Measurements from ENCODE around the gene PLLP. TPM values are rescaled to one million over a fixed set of nuclear protein-coding genes. Genes with fewer than 3 reads are reported as not detected.

PLLP gene, protein sequence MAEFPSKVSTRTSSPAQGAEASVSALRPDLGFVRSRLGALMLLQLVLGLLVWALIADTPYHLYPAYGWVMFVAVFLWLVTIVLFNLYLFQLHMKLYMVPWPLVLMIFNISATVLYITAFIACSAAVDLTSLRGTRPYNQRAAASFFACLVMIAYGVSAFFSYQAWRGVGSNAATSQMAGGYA
- total RNA-seq, result 8.4 and 10.1 TPM in 2 replicates

GRCh38 chr16:57284209-57284951 lies at the start of gene PLLP:
TSS of gene PLLP (minus strand) at chr16:57284672. CDS start at chr16:57284540, 132 bp downstream.

DNA sequence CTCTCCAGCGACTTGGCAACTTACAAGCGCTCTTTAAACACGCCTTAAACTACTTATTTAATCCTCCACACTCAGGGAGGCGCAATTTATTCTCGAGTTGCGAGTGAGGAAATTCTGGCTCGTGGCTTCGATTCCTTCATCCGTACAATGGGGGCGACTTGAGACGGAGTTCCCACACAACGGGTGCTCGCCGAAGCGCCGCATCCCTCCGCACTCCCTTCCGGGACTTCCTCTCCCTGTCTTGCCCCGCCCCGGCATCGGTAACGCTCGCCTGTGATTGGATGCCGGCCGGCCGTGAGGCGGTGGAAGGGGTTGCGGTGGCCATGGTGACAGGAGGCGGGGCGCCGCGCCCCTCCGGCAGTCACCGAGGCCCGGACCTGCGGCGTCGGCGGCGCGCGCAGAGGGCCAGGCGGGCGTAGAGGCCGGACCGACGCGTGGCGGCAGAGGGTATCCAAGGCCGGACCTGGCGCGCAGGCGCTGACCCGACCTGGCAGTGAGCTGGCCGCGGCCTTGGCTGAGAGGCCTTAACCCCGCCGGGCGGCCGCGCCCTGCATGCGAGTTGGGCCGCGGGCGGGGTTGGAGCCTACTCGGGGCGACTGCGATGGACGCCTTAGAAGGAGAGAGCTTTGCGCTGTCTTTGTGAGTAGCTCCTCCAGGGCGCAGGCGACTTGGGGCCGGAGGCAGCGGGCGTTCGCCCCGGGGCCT lies 39.6 kb downstream of the PLLP start, which contains the start of gene ARL2BP:
Gene ARL2BP, plus strand, starts transcription at position 493 of the 705 bp plus-strand sequence. Its CDS starts 109 bp downstream, at position 602.

Small RNAs within 50 kb of the gene (small RNA-seq; reads per million reads assigned to genes)
- not detected for gene AC108081.1

Other genes starting within 250 kb of the PLLP start
- 76.4 and 85.8 TPM in 2 replicates for gene CPNE2, start 192.1 kb downstream of the PLLP start, total RNA-seq
- 78.7 and 108 TPM in 2 replicates for gene PSME3IP1, start 98.6 kb downstream of the PLLP start, total RNA-seq
- 71.9 and 81.5 TPM in 2 replicates for gene RSPRY1, start 98.3 kb downstream of the PLLP start, total RNA-seq
- 128 and 147 TPM in 2 replicates for gene ARL2BP, start 39.4 kb downstream of the PLLP start, total RNA-seq
- not detected in 2 replicates for gene CCL22, start 74.1 kb upstream of the PLLP start, total RNA-seq
- 7.2 and 15.4 TPM in 2 replicates for gene CX3CL1, start 87.8 kb upstream of the PLLP start, total RNA-seq
- not detected in 2 replicates for gene CCL17, start 120.1 kb upstream of the PLLP start, total RNA-seq
- gene CIAPIN1, start 162.7 kb upstream of the PLLP start, total RNA-seq, result 86.6 and 89.0 TPM in 2 replicates
- gene COQ9, start 162.8 kb upstream of the PLLP start, total RNA-seq, result 48.1 and 50.3 TPM in 2 replicates
- 116 and 142 TPM in 2 replicates for gene POLR2C, start 178.0 kb upstream of the PLLP start, total RNA-seq
- gene DOK4, start 201.8 kb upstream of the PLLP start, total RNA-seq, result 13.4 and 26.5 TPM in 2 replicates